Activated CD8-positive, alpha-beta memory T cell treated with anti-CD3 and anti-CD28 coated beads, Interleukin-2, amount 50 U/mL, for 24 hours (primary cell): Measurements from ENCODE around the gene RRP1B.
"Not testable (repeated sequence)": the region's sequence is repeated elsewhere in the genome, so short reads cannot be mapped to it uniquely, and the experiment has no call there.

Experiments
- DNase-seq: peaks from one replicate; pipeline ENCODE4 v3.0.0-alpha.2; 2020; ENCODE audit errors: extremely low read depth

RRP1B gene

DNA sequence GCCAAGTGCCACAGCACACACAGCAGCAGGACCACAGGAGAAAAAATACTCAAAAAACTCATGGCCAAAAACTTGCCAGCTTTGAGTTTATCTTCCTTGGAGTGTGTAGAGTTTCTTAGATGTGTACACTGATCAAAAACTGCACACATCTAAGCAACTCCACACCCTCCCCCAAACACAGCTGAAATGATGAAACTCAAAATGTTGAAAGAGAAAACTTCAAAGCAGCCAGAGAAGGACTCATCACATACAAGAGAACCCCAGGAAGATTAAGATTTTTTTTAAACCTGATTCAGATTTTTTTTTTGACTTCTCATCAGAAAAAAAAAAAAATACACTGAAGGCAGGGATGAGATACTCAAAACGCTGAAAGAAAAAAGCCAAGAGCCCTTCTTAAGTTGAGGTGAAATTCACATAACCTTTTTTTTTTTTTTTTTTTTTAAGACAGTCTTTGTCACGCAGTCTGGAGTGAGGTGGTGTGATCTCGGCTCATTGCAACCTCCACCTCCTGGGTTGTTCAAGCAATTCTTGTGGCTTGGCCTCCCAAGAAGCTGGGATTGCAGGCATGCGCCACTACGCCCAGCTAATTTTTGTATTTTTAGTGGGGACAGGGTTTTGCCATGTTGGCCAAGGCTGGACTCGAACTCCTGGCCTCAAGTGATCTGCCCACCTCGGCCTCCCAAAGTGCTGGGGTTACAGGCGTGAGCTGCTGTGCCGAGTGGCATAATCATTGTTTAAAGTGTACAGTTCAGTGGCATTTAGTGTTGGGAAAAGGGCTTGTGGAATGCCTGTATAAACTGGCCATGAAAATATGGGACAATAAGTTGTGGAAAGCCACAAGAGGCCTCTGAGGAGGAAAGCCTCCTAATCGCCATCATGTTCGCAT is 38.6 kb downstream of the RRP1B start:
- DNase-seq = no peak

DNA sequence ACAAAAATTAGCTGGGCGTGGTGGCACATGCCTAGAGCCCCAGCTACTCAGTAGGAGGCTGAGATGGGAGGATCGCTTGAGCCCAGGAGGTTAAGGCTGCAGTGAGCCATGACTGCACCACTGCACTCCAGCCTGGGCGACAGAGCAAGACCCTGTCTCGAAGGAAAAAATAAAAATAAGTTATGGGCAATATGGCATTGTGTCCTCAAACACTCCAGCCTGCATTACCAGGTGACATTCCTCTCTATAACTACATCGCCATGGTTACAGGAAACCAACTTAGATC is 40.1 kb downstream of the RRP1B start:
- not testable (repeated sequence) for DNase-seq

DNA sequence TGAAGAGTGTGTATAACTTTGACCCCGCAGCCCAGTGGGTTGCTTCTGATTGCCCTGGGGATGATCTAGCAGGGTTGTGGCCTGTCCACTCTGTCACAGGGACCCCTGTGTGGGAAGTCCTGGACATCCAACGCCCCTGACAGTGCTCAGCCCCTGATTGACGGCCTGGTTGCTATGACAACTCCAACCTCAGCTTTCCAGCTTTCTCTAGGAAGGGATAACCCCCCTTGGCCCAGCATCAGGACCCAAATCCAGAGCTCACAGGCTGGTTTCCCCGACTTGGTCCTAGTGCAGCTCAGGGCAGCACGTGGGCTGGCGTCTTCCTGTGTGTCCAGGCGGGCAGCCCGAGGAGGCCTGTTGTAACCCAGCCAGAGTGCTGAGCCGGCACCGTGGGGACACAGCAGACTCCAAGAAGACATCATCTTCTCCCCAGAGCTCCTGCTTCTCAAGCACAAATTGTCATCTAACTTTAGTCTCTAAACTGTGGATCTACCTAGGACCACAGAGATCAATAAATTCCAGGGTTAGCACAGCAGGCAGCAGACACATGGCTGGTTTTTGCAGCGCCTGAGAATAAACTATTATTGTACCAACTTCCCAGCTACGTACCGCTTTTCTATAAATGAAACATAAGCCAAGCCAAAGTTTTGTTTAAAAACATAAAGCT is 40.7 kb downstream of the RRP1B start:
- DNase-seq = no peak

DNA sequence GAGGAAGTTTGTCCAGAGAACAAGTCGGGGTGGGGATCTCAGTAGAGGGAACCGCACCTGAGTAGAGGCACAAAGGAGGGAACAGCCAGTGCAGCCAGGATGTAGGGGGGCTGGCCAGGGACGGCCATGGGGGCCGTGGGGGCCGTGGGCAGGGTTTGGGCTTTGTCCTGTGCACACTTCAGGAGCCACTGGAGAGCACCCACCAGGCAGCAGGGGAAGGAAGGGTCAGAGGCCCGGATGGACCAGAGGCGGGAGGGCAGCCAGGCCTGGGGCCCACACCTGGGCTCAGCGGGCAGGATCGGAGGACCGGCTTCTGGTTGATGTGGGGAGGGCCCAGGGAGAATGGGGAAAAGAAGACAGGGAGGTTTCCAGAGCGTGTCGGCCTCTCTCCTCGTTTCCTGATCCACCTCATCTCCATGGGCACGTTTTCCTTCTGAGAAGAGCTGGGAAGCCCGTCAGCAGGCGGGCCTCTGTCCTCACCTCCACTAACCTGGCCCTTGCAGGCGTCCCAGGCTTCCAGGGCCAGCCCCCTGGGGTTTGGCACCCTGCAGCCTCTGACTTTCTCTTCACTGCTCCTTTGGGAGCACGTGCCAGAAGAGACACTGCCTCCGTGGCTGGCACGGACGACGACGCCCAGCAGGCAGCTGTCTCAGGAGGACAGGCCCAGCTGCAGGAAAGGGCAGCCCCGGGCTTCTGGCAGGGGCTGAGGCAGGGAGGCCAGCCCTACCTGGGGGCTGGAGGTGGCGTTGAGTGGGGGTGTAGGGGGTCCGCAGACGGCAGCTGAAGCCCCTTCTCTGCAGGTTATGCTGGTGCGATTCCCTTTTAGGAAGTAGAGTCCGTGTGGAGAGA is 42.8 kb downstream of the RRP1B start:
- no peak for DNase-seq

DNA sequence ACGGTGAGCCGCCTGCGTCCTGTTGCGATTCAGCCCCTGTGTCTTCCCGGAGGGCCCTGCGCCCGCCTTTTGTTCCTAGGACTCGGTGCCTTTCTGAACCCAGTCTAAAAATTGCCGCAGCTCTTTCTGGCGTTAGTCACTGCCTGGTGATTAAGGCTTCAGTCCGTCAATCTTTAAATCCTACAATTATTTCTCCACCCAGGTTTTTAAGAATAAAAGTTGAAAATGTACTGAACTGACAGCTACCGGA is 43.4 kb downstream of the RRP1B start:
- no peak for DNase-seq

DNA sequence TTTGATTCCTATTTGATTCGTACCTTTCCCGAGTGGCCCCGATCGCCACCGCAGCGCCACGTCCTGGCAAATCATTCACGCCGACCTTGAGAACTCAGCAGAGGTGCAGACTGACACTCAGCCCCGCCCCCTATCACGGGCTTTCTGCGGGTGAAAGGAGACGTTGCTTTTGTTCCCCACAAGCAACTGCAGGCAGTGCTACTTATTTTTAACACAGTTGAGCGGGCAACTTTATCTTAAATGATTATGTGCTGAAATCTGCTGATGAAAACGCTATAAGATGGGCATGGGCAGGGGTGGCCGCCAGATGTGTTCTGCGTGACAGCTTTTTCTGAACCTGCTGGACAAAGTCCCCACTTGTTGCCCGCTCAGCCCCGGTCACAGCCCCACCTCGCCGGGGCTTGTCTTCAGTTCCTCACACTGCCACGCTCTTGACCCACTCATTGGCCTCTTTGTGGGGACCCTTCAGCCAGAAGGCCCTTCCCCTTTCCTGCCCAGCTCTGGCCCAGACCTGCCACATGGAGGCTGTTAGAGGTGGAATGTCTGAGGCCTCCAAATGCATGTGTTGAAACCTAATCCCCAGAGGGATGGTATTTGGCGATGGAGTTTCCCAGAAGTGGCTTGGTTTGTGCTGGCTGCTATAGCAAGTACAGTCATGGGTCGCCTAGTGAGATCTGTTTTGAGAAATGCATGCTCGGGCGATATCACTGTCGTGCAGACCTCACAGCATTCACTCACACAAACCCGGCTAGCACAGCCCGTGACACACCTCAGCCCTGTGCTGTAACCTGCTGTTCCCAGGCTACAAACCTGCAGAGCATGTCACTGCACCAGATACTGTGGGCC is 43.9 kb downstream of the RRP1B start:
- DNase-seq = no peak

DNA sequence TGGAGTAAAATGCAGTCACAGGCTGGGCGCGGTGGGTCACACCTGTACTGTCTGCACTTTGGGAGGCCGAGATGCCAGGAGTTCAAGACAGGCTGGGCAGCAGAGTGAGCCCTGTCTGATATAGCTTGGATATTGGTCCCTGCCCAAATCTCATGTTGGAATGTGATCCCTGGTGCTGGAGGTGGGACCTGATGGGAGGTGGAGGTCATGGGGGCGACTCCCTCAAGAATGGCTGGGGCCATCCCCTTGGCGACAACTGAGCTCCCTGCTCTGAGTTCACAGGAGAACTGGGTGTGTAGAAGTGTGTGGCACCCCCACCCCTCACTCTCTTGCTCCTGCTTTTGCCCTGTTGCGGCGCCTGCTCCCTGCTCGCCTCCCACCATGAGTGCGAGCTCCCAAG is 48.1 kb downstream of the RRP1B start:
- no peak for DNase-seq

DNA sequence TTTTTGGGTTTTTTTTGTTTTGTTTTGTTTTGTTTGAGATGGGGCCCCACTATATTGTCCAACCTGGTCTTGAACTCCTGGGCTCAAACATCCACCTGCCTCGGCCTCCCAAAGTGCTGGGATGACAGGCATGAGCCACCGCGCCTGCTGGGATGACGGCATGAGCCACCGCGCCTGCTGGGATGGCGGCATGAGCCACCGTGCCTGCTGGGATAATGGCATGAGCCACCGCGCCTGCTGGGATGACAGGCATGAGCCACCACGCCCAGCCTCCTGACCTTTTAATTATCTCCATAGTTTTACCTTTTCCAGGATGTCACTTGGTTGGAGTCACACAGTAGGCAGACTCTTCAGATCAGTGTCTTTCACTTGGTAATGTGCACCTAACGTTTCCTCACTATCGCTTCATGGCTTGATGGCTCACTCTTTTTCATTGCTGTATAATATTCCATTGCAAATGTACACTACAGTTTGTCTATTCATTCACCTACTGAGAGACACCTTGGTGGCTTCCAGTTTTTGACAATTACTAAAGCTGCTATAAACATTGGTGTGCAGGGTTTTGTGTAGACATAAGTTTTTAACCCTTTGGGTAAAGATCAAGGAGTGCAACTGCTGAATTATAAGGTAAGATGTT is 49.5 kb downstream of the RRP1B start:
- DNase-seq = no peak

DNA sequence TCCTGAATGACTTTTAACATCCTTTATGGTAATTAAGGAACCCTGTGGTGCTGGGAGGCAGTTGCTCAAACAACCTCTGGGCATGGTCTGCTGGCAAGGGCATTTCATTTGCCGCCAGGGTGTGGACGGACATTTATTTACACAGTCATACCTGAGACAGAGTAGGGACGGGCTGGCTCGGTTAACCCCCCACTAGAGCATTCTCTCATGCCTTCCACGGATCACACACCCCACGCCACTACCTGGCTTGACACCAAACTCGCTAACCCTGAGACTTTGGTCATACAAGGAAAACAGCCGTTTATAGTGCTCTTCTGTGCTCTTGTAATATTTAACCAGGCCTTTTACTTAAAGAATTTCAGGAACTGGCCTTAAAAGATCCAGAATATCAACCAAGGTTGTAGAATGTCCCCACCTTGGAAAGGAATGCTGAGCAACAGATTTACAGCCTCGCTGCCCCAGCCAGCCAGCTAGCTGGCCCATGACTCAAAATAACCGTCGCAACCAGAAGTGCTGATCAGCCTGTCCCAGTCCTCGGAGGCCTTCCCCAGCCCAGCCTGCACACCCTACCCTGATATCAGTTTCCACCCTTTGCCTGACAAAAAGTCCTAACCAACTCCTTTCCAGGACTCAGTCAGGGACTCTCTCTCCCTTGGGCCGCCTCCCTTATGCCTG is 53.0 kb downstream of the RRP1B start:
- DNase-seq = no peak

DNA sequence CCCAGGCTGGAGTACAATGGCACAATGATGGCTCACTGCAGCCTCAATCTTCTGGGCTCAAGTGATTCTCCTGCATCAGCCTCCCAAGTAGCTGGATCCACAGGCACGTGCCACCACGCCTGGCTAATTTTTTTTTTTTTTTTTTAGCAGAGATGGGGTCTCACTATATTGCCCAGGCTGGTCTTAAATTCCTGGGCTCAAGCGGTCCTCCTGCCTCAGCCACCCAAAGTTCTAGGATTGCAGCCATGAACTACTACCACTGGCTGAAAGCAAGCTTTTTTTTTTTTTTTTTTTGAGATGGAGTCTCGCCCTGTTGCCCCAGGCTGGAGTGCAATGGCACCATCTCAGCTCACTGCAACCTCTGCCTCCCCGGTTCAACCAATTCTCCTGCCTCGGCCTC is 53.8 kb downstream of the RRP1B start:
- DNase-seq = not testable (repeated sequence)

DNA sequence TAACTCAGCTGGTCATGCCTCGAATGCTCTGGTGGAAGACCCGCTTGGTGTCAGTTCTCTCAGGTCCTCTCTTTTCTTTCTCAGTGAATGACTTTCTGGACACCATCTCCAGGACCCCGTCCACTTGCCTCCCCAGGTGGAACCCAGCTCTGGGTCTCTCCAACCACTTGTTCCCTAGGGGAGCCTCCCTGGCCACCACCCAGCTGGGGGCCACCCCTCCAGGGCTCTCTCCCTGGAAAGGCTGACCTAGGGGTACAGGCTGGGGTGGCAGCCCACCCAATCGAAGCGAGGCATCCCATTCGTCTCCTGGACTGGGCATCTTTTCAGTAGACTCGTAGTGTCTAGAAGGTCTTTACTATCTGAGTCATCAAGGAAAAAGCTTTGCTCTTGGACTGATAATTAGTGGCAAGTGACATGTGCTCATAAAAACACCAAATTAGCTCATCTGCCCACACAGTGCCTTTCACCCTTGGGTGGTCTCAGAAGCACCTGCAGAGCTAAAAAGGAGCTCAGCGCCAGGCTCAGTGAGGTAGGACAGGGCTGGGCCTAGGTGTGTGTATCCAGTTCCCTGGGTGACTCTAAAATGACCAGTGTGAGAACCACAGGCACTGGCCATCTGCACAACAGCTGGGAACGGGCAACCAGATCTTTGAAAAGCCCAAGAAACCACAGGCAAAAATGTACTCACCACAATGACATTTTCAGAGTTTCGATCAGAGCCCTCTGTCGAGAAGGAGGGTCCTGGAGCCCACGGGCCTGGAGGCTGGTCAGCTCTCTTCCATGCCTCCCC is 57.2 kb downstream of the RRP1B start:
- DNase-seq = no peak

DNA sequence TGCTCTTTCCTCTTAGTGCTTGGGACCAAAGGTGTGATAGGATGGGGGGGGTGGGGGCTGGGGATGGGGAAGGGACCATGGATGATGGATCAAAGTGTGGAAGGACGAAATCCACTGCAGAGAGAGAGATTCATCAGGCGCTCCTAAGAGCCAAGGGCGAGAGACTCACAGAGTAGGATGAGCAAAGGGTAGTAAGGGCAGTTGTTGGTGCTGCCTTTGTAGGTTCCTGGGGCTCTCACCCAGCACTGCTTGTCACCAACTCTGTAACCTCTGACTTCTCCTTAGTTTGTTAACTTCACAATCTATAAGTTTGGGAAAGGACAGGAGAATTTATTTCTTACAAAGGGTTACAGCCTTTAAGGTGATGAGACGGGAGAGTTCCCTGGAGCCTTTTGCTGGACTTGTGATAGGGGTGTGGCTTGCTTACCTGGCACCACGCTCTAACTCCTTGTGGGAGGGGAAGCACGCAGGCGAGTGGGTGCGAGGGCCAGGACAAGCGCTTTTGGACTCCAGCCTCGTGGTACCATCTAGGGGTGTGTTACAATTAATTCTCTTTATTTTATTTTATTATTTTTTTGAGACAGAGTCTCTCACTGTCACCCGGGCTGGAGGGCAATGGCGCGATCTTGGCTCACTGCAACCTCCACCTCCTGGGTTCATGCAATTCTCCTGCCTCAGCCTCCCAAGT is 58.0 kb downstream of the RRP1B start:
- DNase-seq = no peak

DNA sequence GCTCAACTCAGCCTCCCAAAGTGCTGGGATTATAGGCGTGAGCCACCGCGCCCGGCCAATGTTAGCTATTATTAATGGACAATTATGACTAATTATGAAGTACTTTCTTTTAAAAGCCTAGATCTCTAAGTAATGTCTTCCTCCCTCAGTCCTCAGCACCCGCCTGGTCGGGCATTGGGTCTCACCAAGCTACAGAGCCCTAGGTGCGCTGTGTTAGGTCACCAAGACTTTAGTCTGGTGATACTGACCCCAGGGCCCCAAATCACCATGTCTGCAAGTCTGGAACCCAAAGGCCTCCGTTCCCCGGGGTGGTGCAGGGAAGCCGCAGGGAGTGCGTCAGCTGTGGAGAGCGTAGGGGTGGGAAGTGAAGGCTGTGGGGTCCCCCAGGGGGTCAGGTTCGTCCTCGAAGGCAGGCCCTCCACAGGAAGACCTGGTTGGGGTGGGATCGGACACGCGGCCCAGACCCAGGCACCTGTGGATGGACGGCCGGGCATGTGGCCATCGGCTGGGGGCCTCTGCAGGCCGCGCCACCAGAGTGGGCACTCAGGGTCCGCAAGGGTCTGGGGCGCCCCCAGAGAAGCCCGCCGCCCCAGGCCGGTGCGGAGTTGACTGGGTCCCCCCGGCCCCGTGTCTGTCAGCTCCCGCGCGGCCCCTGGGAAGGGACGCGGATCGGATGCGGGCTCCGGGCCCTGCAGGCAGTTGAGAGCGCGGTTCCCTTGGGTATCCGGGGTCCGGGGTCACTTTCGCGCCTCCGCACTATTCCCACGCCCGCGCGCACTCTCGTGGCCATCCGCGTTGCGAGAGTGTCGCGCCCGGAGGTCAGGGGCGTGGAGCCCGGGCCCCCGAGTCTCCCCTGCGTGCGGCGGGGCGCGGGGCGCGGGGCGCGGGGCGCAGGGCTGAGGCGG is 58.9 kb downstream of the RRP1B start:
- DNase-seq = no peak

DNA sequence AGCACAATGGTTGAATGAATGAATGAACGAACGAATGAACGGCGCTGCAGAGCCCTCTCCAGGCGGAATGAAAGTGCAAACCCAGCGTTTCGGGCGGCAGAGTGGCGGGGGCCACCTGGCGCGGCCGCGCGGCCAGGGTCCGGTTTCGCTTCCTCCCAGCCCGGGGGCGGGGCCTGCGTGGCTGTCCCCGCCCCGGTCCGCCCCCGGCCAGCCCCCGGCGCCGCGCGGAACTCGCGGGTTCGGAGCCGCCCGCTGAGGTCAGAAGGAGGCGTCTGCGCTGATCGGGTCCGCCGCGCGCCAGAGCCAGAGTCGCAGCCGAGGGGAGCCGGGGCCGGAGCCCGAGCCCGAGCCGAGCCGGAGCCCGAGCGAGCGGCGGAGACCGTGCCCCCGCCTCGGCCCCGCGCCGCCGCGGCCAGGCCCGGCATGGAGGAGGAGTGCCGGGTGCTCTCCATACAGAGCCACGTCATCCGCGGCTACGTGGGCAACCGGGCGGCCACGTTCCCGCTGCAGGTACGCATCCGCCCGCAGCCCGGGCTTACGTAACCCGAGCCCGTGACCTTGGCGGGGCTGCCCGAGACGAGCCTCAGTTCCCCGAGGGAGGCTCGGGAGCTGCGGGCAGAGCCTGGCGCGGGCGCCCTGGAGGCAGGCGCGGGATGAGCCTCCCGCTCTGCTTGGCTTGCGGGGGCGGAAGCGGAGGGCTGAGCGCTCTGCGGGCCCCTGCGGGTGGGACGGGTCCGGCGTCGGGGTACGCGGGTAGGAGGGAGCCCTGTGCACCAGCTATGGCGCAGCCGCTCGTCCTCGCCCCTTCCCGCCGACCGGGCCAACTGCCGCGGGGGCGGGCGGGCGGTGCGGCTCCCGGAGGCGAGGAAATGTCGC is 59.8 kb downstream of the RRP1B start, which contains the start of gene PDXK:
Gene PDXK, plus strand, starts transcription at position 258 of the 876 bp plus-strand sequence. Its CDS starts 166 bp downstream, at position 424.
- DNase-seq = no peak

DNA sequence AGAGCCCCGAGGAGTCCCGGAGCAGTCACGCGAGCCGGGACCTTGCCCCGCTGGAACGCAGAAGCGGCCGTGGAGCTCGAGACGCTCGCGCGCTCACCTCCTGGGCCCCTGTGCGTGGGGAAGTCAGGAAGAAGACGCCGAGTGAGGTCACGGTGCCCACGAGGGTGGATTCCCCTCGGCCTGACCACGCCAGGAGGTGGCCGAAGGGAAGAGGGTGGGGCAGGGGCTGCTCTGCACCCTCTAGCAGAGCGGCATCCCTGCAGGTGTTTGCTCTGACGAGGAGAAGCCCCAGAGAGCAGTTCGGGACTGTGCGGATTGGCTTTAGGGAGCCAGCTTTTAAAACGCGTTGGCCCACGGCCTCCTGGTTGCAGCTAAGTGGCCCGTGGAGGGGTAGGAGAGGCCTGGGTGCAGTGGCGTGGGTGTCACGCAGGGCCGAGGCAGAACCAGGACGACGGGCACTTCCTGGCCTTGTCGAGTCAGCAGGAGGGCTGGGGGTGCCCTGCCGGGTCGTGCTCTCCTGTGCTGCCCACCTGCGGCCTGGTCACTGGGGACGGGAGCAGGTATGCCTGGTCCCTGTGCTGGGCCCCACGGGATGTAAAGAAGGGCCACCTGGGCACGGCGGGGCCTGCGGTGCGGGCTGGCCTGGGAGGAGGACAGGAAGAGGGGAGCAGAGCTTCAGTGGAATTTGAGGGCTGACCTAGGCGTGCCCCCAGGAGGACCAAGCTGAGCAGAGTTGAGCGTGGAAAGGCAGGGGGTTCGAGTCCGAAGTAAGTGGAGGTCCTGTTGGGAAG is 60.6 kb downstream of the RRP1B start:
- no peak for DNase-seq

DNA sequence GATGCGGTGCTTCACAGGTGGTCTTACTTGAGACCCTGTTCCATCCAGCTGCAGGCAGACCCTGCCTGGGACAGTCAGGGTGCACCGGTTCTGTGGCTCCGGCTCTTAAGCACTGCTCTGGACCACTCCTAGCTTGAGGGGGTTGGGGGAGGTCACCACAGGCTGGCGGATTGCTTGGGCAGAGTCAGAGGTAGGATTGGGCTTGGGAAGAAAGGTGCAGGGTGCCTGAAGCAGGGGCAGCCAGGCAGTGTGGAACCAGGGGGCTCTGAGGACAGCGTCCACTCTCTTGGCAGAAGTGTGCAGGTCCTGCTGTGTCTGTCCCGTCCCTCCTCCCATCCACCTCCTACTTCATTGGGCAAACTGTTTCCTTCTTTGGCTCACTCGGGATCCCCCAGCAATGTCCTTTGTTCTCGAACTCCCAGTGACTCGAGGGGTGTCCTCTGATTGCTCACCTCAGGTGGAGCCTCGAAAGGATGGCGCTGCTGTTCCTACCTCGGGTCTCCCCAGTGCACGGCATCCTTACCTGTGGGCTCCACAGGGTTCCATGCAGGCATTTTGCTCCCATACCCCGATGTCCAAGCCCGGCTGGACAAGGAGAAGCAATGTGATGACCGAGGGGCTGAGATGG is 61.3 kb downstream of the RRP1B start:
- no peak for DNase-seq
